GM23338 (cell line): ENCODE measurements around the gene COX7B. TPM values are rescaled to one million over a fixed set of nuclear protein-coding genes. Genes with fewer than 3 reads are reported as not detected.

Source experiments
- ATAC-seq: fragments of 200-7000 bp; cut with Tn5 transposase; 3 replicates; pipeline ENCODE4 v1.9.1; 2020
- DNase-seq: peaks from one replicate; pipeline ENCODE4 v3.0.0-alpha.2; 2015; ENCODE audit warnings: low spot score
- H2AFZ ChIP-seq: fragments of 200-600 bp; sonication (generic); 2 replicates; pipeline ENCODE4 v1.8.0; 2016; ENCODE audit warnings: antibody characterized with exemption, mild to moderate bottlenecking, moderate library complexity
- H3F3A ChIP-seq: fragments of 200-600 bp; sonication (generic); replicated peaks from 2 replicates; pipeline ENCODE4 v1.8.0; 2017; ENCODE audit warnings: antibody characterized with exemption, mixed run types, low read depth
- H3K27ac ChIP-seq: fragments of 200-600 bp; sonication (generic); 2 replicates; pipeline ENCODE4 v1.6.1; 2016; ENCODE audit warnings: low read depth
- H3K27me3 ChIP-seq: fragments of 200-600 bp; sonication (generic); 2 replicates; pipeline ENCODE4 v1.8.0; 2016; ENCODE audit warnings: mild to moderate bottlenecking, mixed run types, moderate library complexity; ENCODE audit not compliant: insufficient read depth
- H3K36me3 ChIP-seq: fragments of 200-600 bp; sonication (generic); 2 replicates; pipeline ENCODE4 v1.8.0; 2016; ENCODE audit warnings: mild to moderate bottlenecking; ENCODE audit not compliant: insufficient read depth
- H3K4me1 ChIP-seq: fragments of 200-600 bp; sonication (generic); 2 replicates; pipeline ENCODE4 v1.8.0; 2016; ENCODE audit warnings: mild to moderate bottlenecking, moderate library complexity; ENCODE audit not compliant: insufficient read depth
- H3K4me2 ChIP-seq: fragments of 200-600 bp; sonication (generic); 2 replicates; pipeline ENCODE4 v1.7.1; 2017; ENCODE audit warnings: mixed run types
- H3K4me3 ChIP-seq: fragments of 200-600 bp; sonication (generic); 2 replicates; pipeline ENCODE4 v1.6.1; 2016; ENCODE audit warnings: mixed run types
- H3K79me2 ChIP-seq: fragments of 200-600 bp; sonication (generic); replicated peaks from 2 replicates; pipeline ENCODE4 v1.8.0; 2017; ENCODE audit warnings: mild to moderate bottlenecking; ENCODE audit not compliant: insufficient read depth
- H3K9me2 ChIP-seq: fragments of 200-600 bp; sonication (generic); 2 replicates; pipeline ENCODE4 v1.8.0; 2017; ENCODE audit not compliant: insufficient read depth
- H4K20me1 ChIP-seq: fragments of 200-600 bp; sonication (generic); replicated peaks from 2 replicates; pipeline ENCODE4 v1.8.0; 2017; ENCODE audit warnings: mild to moderate bottlenecking; ENCODE audit not compliant: insufficient read depth
- H3K27ac Mint-ChIP-seq: 2 replicates; pipeline ENCODE4 v1.8.0; 2020; ENCODE audit warnings: inconsistent platforms, mild to moderate bottlenecking, moderate library complexity, mixed read lengths
- H3K27me3 Mint-ChIP-seq: 3 replicates; pipeline ENCODE4 v1.8.0; 2022; ENCODE audit warnings: low read depth, mild to moderate bottlenecking, moderate library complexity, mixed read lengths, inconsistent platforms; ENCODE audit not compliant: insufficient read depth, poor library complexity
- H3K36me3 Mint-ChIP-seq: 3 replicates; pipeline ENCODE4 v1.8.0; 2021; ENCODE audit warnings: low read depth, mild to moderate bottlenecking, inconsistent platforms, moderate library complexity, mixed read lengths
- H3K4me1 Mint-ChIP-seq: 3 replicates; pipeline ENCODE4 v1.8.0; 2020; ENCODE audit warnings: mild to moderate bottlenecking, inconsistent platforms, mixed read lengths
- H3K4me3 Mint-ChIP-seq: 3 replicates; pipeline ENCODE4 v1.8.0; 2021; ENCODE audit warnings: moderate library complexity, mild to moderate bottlenecking, inconsistent platforms, mixed read lengths
- H3K9me3 Mint-ChIP-seq: 3 replicates; pipeline ENCODE4 v1.8.0; 2020; ENCODE audit warnings: moderate library complexity, mild to moderate bottlenecking, inconsistent platforms, mixed read lengths
- CREB1 ChIP-seq: fragments of 250-450 bp; sonication (Bioruptor Pico); IDR thresholded peaks from 2 replicates; pipeline ENCODE4 v1.5.0; 2020; ENCODE audit warnings: low read depth, mild to moderate bottlenecking, moderate library complexity
- ETS1 ChIP-seq: IDR thresholded peaks from 2 replicates; pipeline ENCODE4 v1.6.1; 2016; ENCODE audit warnings: antibody characterized with exemption
- EZH2 ChIP-seq: fragments of 200-600 bp; sonication (generic); IDR thresholded peaks from one replicate; pipeline ENCODE4 v1.8.0; 2017; ENCODE audit warnings: antibody characterized with exemption, mild to moderate bottlenecking, low read depth; ENCODE audit not compliant: unreplicated experiment
- JUNB ChIP-seq: IDR thresholded peaks from one replicate; pipeline ENCODE4 v1.6.1; 2016; ENCODE audit warnings: antibody characterized with exemption; ENCODE audit not compliant: unreplicated experiment
- POLR2AphosphoS5 ChIP-seq: IDR thresholded peaks from 2 replicates; pipeline ENCODE4 v1.6.1; 2016; ENCODE audit warnings: antibody characterized with exemption, low read depth
- REST ChIP-seq: IDR thresholded peaks from one replicate; pipeline ENCODE4 v1.6.1; 2018; ENCODE audit warnings: antibody characterized with exemption; ENCODE audit not compliant: unreplicated experiment
- STAT1 ChIP-seq: IDR thresholded peaks from one replicate; pipeline ENCODE4 v1.6.1; 2016; ENCODE audit warnings: antibody characterized with exemption; ENCODE audit not compliant: unreplicated experiment
- ZNF114 ChIP-seq: fragments of 250-450 bp; sonication (Bioruptor Pico); IDR thresholded peaks from 2 replicates; pipeline ENCODE4 v1.5.0; 2020; ENCODE audit warnings: mild to moderate bottlenecking, moderate library complexity
- ZNF331 ChIP-seq: fragments of 250-450 bp; sonication (Bioruptor Pico); IDR thresholded peaks from 2 replicates; pipeline ENCODE4 v1.5.0; 2020; ENCODE audit warnings: low read depth, mild to moderate bottlenecking, moderate library complexity
- long read RNA-seq: library from polyadenylated mRNA; unstranded; transcript quantifications from one replicate; pipeline ENCODE4 v2.0.0, GENCODE V29; 2020; ENCODE audit not compliant: unreplicated experiment
- polyA plus RNA-seq: library from polyadenylated mRNA; unstranded; fragments of >200 nt; fragmentation: Nextera tagmentation; extraction: Ambion mirVana; gene quantifications from 2 replicates; pipeline ENCODE4 v1.2.1, GENCODE V29; 2016
- total RNA-seq: library from RNA; depleted of rRNA; stranded (reverse); fragments of >200 nt; shearing (Covaris generic); gene quantifications from 2 replicates; pipeline ENCODE4 v1.2.3, GENCODE V29; 2014; rRNA removed
- TF ChIP-seq, protein P1 (sequence below): fragments of 250-450 bp; sonication (Bioruptor Pico); IDR thresholded peaks from 2 replicates; pipeline ENCODE4 v1.5.0; 2020; ENCODE audit warnings: mild to moderate bottlenecking, moderate library complexity
- TF ChIP-seq, protein P2 (sequence below), 2 experiments: fragments of 200-600 bp in 1 of 2; sonication (generic) in 1 of 2; conservative IDR thresholded peaks; 2 replicates each; pipeline versions ENCODE4 v1.5.1 to v1.6.1; 2016 to 2017; ENCODE audit warnings: antibody characterized with exemption in 2 of 2, low read depth in 2 of 2, mild to moderate bottlenecking in 2 of 2, moderate library complexity in 1 of 2

Gene COX7B, protein sequence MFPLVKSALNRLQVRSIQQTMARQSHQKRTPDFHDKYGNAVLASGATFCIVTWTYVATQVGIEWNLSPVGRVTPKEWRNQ
- total RNA-seq (411 and 687 TPM in 2 replicates), polyA plus RNA-seq (1,029 and 1,173 TPM in 2 replicates)
- long read RNA-seq, transcript COX7B-203 (3 exons, 2,471 nt), result major isoform, 124 of 139 reads
- long read RNA-seq, partial matches to known transcripts, result 0 of 139 reads
- long read RNA-seq, other reads (novel, unspliced or antisense), result 15 of 139 reads

- peak; percentile 96 for DNase-seq
- Histone ChIP-seq H3K4me1 (peaks cover 5% of the 10 kb centered on the region; the same call in 1 of the 2 replicates), H3K27ac (peak within 1 kb of the TSS; percentile 87), H3F3A (no peaks in the 10 kb centered on the region), H3K4me2 (peak within 1 kb of the TSS; percentile 77), H4K20me1 (no peaks in the 10 kb centered on the region; the same call in 1 of the 2 replicates), H3K9me2 (no peaks in the 10 kb centered on the region), H3K27me3 (no peaks in the 10 kb centered on the region), H3K79me2 (peaks cover 41% of the 10 kb centered on the region), H2AFZ (no peak within 1 kb of the TSS), H3K36me3 (no peaks in the 10 kb centered on the region), H3K4me3 (peak within 1 kb of the TSS; percentile 60)
- H3K27me3 Mint-ChIP-seq, result peaks cover 7% of the 10 kb centered on the region
- peak within 1 kb of the TSS; percentile 98 for H3K27ac Mint-ChIP-seq
- peaks cover 33% of the 10 kb centered on the region; the same call in 2 of the 3 replicates for H3K36me3 Mint-ChIP-seq
- 0 out of 3 replicates have a peak, but pooled peaks cover 3% of the 10 kb centered on the region for H3K4me1 Mint-ChIP-seq
- H3K9me3 Mint-ChIP-seq, result no peaks in the 10 kb centered on the region
- ATAC-seq, result peak; percentile 67
- peak; percentile 76 for TF ChIP-seq POLR2AphosphoS5
- no peak for TF ChIP-seq REST
- no peak for TF ChIP-seq ZNF114 (CRISPR knock-in tag)
- TF ChIP-seq CREB1 (CRISPR knock-in tag), result peak; percentile 90
- TF ChIP-seq, protein P1, sequence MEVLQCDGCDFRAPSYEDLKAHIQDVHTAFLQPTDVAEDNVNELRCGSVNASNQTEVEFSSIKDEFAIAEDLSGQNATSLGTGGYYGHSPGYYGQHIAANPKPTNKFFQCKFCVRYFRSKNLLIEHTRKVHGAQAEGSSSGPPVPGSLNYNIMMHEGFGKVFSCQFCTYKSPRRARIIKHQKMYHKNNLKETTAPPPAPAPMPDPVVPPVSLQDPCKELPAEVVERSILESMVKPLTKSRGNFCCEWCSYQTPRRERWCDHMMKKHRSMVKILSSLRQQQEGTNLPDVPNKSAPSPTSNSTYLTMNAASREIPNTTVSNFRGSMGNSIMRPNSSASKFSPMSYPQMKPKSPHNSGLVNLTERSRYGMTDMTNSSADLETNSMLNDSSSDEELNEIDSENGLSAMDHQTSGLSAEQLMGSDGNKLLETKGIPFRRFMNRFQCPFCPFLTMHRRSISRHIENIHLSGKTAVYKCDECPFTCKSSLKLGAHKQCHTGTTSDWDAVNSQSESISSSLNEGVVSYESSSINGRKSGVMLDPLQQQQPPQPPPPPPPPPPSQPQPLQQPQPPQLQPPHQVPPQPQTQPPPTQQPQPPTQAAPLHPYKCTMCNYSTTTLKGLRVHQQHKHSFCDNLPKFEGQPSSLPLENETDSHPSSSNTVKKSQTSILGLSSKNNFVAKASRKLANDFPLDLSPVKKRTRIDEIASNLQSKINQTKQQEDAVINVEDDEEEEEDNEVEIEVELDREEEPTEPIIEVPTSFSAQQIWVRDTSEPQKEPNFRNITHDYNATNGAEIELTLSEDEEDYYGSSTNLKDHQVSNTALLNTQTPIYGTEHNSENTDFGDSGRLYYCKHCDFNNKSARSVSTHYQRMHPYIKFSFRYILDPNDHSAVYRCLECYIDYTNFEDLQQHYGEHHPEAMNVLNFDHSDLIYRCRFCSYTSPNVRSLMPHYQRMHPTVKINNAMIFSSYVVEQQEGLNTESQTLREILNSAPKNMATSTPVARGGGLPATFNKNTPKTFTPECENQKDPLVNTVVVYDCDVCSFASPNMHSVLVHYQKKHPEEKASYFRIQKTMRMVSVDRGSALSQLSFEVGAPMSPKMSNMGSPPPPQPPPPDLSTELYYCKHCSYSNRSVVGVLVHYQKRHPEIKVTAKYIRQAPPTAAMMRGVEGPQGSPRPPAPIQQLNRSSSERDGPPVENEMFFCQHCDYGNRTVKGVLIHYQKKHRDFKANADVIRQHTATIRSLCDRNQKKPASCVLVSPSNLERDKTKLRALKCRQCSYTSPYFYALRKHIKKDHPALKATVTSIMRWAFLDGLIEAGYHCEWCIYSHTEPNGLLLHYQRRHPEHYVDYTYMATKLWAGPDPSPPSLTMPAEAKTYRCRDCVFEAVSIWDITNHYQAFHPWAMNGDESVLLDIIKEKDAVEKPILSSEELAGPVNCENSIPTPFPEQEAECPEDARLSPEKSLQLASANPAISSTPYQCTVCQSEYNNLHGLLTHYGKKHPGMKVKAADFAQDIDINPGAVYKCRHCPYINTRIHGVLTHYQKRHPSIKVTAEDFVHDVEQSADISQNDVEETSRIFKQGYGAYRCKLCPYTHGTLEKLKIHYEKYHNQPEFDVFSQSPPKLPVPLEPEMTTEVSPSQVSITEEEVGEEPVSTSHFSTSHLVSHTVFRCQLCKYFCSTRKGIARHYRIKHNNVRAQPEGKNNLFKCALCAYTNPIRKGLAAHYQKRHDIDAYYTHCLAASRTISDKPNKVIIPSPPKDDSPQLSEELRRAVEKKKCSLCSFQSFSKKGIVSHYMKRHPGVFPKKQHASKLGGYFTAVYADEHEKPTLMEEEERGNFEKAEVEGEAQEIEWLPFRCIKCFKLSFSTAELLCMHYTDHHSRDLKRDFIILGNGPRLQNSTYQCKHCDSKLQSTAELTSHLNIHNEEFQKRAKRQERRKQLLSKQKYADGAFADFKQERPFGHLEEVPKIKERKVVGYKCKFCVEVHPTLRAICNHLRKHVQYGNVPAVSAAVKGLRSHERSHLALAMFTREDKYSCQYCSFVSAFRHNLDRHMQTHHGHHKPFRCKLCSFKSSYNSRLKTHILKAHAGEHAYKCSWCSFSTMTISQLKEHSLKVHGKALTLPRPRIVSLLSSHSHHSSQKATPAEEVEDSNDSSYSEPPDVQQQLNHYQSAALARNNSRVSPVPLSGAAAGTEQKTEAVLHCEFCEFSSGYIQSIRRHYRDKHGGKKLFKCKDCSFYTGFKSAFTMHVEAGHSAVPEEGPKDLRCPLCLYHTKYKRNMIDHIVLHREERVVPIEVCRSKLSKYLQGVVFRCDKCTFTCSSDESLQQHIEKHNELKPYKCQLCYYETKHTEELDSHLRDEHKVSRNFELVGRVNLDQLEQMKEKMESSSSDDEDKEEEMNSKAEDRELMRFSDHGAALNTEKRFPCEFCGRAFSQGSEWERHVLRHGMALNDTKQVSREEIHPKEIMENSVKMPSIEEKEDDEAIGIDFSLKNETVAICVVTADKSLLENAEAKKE (CRISPR knock-in tag), result no peak
- no peak for TF ChIP-seq ZNF331 (CRISPR knock-in tag)
- no peak for TF ChIP-seq EZH2
- peak; percentile 79 for TF ChIP-seq ETS1
- TF ChIP-seq STAT1, result no peak
- TF ChIP-seq, protein P2, sequence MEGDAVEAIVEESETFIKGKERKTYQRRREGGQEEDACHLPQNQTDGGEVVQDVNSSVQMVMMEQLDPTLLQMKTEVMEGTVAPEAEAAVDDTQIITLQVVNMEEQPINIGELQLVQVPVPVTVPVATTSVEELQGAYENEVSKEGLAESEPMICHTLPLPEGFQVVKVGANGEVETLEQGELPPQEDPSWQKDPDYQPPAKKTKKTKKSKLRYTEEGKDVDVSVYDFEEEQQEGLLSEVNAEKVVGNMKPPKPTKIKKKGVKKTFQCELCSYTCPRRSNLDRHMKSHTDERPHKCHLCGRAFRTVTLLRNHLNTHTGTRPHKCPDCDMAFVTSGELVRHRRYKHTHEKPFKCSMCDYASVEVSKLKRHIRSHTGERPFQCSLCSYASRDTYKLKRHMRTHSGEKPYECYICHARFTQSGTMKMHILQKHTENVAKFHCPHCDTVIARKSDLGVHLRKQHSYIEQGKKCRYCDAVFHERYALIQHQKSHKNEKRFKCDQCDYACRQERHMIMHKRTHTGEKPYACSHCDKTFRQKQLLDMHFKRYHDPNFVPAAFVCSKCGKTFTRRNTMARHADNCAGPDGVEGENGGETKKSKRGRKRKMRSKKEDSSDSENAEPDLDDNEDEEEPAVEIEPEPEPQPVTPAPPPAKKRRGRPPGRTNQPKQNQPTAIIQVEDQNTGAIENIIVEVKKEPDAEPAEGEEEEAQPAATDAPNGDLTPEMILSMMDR (conservative IDR thresholded peaks at IDR 0.05; ENCODE audit: low read depth in 2 of 2), result peak in 1 of 2 experiments; percentile 52; a peak in 3 of 4 replicates
- no peak for TF ChIP-seq JUNB
- peak within 1 kb of the TSS; percentile 96 for H3K4me3 Mint-ChIP-seq
These were observed at the start of gene COX7B for GRCh38 chrX:77899081-77899828. COX7B (plus strand) TSS chrX:77899468; CDS start chrX:77899554, 86 bp downstream.
